GM12874 (cell line): ENCODE data around the gene FBXL19.

ENCODE experiments used
- CTCF ChIP-seq: IDR thresholded peaks from 2 replicates; pipeline ENCODE4 v1.5.1; 2011; ENCODE audit warnings: low read depth, mild to moderate bottlenecking, control low read depth, low read length, moderate library complexity; ENCODE audit not compliant: insufficient read depth

The FBXL19 gene

GRCh38 chr16:30903596-30903995 lies 19.8 kb upstream of the FBXL19 start:
- no peak for TF ChIP-seq CTCF

- TF ChIP-seq CTCF = no peak
Observed at GRCh38 chr16:30904114-30904780, 19.1 kb upstream of the FBXL19 start.

GRCh38 chr16:30907064-30907463 lies 16.3 kb upstream of the FBXL19 start:
- TF ChIP-seq CTCF = no peak

- no peak for TF ChIP-seq CTCF
Observed at GRCh38 chr16:30910427-30911029, 12.8 kb upstream of the FBXL19 start.

- no peak for TF ChIP-seq CTCF
Observed at GRCh38 chr16:30912794-30913412, 10.5 kb upstream of the FBXL19 start.

- TF ChIP-seq CTCF = no peak
Observed at GRCh38 chr16:30914830-30915229, 8.5 kb upstream of the FBXL19 start.

GRCh38 chr16:30918614-30919013 lies 4.8 kb upstream of the FBXL19 start:
- TF ChIP-seq CTCF = no peak
